ENCODE measurements around the gene SARS1. TPM values are rescaled to one million over a fixed set of nuclear protein-coding genes. Genes with fewer than 3 reads are reported as not detected.

SARS1 gene
- total and polyA plus RNA-seq, 7 donors: 100 to 160 (median 135) TPM

DNA sequence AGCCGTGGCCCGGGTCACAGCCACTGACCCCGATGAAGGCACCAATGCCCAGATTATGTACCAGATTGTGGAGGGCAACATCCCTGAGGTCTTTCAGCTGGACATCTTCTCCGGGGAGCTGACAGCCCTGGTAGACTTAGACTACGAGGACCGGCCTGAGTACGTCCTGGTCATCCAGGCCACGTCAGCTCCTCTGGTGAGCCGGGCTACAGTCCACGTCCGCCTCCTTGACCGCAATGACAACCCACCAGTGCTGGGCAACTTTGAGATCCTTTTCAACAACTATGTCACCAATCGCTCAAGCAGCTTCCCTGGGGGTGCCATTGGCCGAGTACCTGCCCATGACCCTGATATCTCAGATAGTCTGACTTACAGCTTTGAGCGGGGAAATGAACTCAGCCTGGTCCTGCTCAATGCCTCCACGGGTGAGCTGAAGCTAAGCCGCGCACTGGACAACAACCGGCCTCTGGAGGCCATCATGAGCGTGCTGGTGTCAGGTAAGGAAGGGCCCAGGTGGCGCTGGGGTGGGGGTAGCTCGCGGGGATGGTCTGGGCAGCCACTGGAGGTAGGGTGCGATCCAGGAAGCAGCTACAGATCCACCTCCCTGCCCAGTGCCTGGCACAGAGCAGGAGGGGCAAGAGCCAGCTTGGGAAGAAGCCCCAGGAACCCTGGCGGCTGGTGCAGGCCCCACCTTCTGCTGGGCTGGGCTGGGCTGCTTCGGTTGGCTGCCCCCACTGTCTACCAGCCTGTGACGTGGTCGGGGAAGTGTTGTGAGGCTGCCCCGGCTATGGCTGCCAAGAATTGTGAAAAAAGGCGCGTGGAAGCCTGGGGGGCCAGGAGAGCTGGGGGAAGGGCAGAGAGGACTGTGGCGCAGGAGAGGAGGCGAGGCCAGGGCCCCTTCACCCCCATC, 39.4 kb downstream of the SARS1 start:
- Histone ChIP-seq H3K4me1 (peaks cover 0 to 44% (median 41%) of the 10 kb centered on the region in 4 donors), H3K4me3 (peak overlapping the region; percentile 13 to 34 (median 27)), H3K27me3 (no peaks in the 10 kb centered on the region), H3K27ac (peak overlapping the region; percentile 84 to 89 (median 86)), H3K9me3 (no peaks in the 10 kb centered on the region), H3K36me3 (no peaks in the 10 kb centered on the region)
- 86 to 91% methylated on average over 33 of the region's 33 CpGs for WGBS, 2 donors
- peak; percentile 20 to 47 (median 30) for TF ChIP-seq POLR2AphosphoS5 (IDR thresholded peaks at IDR 0.05)
- TF ChIP-seq EP300 (IDR thresholded peaks at IDR 0.05): no peak
- peak; percentile 94 for DNase-seq
- intact Hi-C loops (cut with DNase I): no loop called here

- H3K27ac ChIP-seq: peak overlapping the region; percentile 84 to 89 (median 86)
- H3K9me3 ChIP-seq: no peaks in the 10 kb centered on the region
- H3K4me3 ChIP-seq: peak overlapping the region; percentile 13 to 34 (median 27)
- peaks cover 0 to 7% (median 2%) of the 10 kb centered on the region in 4 donors for H3K36me3 ChIP-seq
- no peaks in the 10 kb centered on the region for H3K27me3 ChIP-seq
- intact Hi-C loops (cut with DNase I): no loop called here
- 60 to 63% methylated on average over 9 of the region's 9 CpGs for WGBS, 2 donors
- no peak for TF ChIP-seq CTCF (IDR thresholded peaks at IDR 0.05)
- no peak for TF ChIP-seq POLR2A (IDR thresholded peaks at IDR 0.05)
- TF ChIP-seq EP300 (IDR thresholded peaks at IDR 0.05): no peak
- TF ChIP-seq POLR2AphosphoS5 (IDR thresholded peaks at IDR 0.05): no peak
- DNase-seq: no peak
- peaks cover 0 to 41% (median 37%) of the 10 kb centered on the region in 4 donors for H3K4me1 ChIP-seq
Measured at GRCh38 chr1:109253803-109254620, 40.3 kb downstream of the SARS1 start.

DNA sequence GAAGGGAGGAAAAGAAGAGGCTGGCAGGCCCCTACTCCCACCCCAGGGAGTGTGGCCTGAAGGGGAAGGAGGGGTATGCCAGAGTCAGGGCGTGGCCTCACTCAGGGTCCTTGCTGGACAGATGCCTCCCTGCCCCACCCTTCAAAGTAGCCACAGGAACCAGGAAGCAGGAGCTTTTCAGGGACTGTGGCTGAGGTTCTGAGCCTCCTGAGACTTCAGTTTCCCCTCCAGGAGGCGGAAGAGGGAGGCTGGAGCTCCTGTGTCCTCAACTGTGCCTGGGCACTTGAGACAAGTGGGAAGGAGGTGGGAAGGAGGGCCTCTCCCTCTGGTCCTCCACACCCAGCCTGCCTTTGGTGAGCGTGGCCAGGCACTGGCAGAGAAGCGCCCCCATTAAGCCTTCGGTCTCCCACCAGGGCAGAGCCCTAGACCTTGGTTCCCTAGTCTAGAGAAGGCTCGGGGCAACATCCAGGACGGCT, 40.9 kb downstream of the SARS1 start:
- no peak for TF ChIP-seq POLR2A (IDR thresholded peaks at IDR 0.05)
- TF ChIP-seq POLR2AphosphoS5 (IDR thresholded peaks at IDR 0.05): no peak
- no peak for DNase-seq
- Histone ChIP-seq H3K4me1 (peaks cover 0 to 38% (median 34%) of the 10 kb centered on the region in 4 donors), H3K27me3 (no peaks in the 10 kb centered on the region), H3K4me3 (no peak overlapping the region), H3K9me3 (no peaks in the 10 kb centered on the region), H3K27ac (peak overlapping the region; percentile 84 to 89 (median 86)), H3K36me3 (peaks cover 0 to 12% (median 4%) of the 10 kb centered on the region in 4 donors)
- intact Hi-C loops (cut with DNase I): no loop called here
- 63 to 83% methylated on average over 7 of the region's 7 CpGs for WGBS, 2 donors

DNA sequence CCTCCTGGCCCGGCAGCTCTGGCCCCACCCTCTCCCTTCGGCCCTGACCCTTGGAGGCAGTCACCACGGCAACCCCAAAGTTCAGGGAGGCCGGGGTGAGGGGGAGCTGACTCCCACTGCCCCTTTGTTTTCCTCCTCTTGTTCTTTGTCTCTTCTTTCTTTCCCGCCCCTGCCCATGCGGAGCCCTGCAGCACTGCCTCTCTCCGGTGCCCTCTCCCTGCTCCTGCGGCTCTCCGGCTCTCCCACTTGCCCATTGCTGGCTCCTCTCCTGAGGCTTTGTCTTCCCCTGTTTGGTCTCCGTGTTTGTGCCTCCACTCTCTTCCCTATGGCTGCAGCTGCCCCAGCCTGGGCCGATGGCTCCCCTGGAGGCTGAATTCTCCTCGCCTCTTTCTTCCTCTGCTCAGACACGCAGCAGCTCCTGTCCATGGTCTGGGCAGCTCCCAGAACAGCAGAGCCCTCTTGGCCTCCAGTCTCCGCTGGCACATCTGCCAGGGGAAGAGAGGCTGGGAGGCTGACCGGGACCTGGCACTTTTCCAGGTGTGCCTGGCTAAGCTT, 41.5 kb downstream of the SARS1 start:
- WGBS, 2 donors: 67 to 73% methylated on average over 15 of the region's 15 CpGs
- TF ChIP-seq CTCF (IDR thresholded peaks at IDR 0.05) (no peak), POLR2AphosphoS5 (IDR thresholded peaks at IDR 0.05) (no peak), EP300 (IDR thresholded peaks at IDR 0.05) (no peak), POLR2A (IDR thresholded peaks at IDR 0.05) (no peak)
- H3K4me3 ChIP-seq: no peak overlapping the region
- H3K27me3 ChIP-seq: no peaks in the 10 kb centered on the region
- DNase-seq: no peak
- intact Hi-C loops (cut with DNase I): no loop called here
- H3K9me3 ChIP-seq: no peaks in the 10 kb centered on the region
- H3K27ac ChIP-seq: peak overlapping the region; percentile 84 to 89 (median 86)
- peaks cover 0 to 12% (median 4%) of the 10 kb centered on the region in 4 donors for H3K36me3 ChIP-seq
- H3K4me1 ChIP-seq: peaks cover 0 to 36% (median 32%) of the 10 kb centered on the region in 4 donors

- peak overlapping the region in 1 of 4 donors; percentile 89 for H3K27ac ChIP-seq
- peaks cover 0 to 12% (median 4%) of the 10 kb centered on the region in 4 donors for H3K36me3 ChIP-seq
- H3K4me1 ChIP-seq: peaks cover 0 to 31% (median 28%) of the 10 kb centered on the region in 4 donors
- 83 to 91% methylated on average over 5 of the region's 5 CpGs for WGBS, 2 donors
- no peak for DNase-seq
- no peaks in the 10 kb centered on the region for H3K27me3 ChIP-seq
- TF ChIP-seq POLR2AphosphoS5 (IDR thresholded peaks at IDR 0.05) (no peak), POLR2A (IDR thresholded peaks at IDR 0.05) (no peak), CTCF (IDR thresholded peaks at IDR 0.05) (no peak), EP300 (IDR thresholded peaks at IDR 0.05) (no peak)
- no peaks in the 10 kb centered on the region for H3K9me3 ChIP-seq
- H3K4me3 ChIP-seq: no peak overlapping the region
- intact Hi-C loops (cut with DNase I): no loop called here
Measured at GRCh38 chr1:109255678-109256077, 42.0 kb downstream of the SARS1 start.

Data from sigmoid colon (tissue), 7 donors.